MM.1S (cell line): ENCODE results near the gene VAC14.

Experiments used
- EZH2 ChIP-seq: fragments of 300-600 bp; sonication (generic); optimal IDR thresholded peaks from 2 replicates; pipeline ENCODE3; 2017; ENCODE audit warnings: low read depth, mild to moderate bottlenecking, antibody characterized with exemption, low read length, mixed read lengths
- EZH2phosphoT487 ChIP-seq: fragments of 300-600 bp; sonication (generic); IDR thresholded peaks from 2 replicates; pipeline ENCODE4 v1.6.1; 2018; ENCODE audit warnings: antibody characterized with exemption, low read length
- TF ChIP-seq, protein P1 (sequence below): fragments of 300-600 bp; sonication (generic); IDR thresholded peaks from 2 replicates; pipeline ENCODE4 v1.5.1; 2016; ENCODE audit warnings: antibody characterized with exemption, low read length, mixed read lengths

DNA sequence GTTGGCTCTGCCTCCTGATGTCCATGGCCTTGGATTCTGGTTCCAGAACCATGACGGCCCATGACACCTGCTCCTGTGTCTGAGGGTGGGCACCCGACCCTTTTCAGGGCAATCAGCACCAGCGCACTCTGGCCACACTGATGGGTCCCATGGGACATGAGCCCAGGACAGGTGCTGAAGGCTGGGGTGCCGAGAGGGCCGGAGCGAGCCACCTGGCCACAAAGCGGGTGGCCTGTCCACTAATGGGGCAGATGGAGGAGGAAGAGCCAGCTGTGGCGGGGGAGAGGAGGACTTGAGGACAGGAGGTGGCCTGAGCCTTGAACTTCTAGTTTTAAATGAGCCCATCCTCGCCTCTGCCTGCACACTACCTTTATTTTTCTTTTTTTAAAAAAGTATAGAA is 83.9 kb downstream of the VAC14 start:
- TF ChIP-seq, protein P1, sequence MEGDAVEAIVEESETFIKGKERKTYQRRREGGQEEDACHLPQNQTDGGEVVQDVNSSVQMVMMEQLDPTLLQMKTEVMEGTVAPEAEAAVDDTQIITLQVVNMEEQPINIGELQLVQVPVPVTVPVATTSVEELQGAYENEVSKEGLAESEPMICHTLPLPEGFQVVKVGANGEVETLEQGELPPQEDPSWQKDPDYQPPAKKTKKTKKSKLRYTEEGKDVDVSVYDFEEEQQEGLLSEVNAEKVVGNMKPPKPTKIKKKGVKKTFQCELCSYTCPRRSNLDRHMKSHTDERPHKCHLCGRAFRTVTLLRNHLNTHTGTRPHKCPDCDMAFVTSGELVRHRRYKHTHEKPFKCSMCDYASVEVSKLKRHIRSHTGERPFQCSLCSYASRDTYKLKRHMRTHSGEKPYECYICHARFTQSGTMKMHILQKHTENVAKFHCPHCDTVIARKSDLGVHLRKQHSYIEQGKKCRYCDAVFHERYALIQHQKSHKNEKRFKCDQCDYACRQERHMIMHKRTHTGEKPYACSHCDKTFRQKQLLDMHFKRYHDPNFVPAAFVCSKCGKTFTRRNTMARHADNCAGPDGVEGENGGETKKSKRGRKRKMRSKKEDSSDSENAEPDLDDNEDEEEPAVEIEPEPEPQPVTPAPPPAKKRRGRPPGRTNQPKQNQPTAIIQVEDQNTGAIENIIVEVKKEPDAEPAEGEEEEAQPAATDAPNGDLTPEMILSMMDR, result no peak
- no peak for TF ChIP-seq EZH2
- no peak for TF ChIP-seq EZH2phosphoT487
